Activated CD4-positive, alpha-beta T cell treated with anti-CD3 and anti-CD28 coated beads for 24 hours (primary cell): ENCODE measurements around the gene CD1D.
"Not testable (repeated sequence)": the region's sequence is repeated elsewhere in the genome, so short reads cannot be mapped to it uniquely, and the experiment has no call there.

Source experiments
- DNase-seq, 2 donors: peaks; one replicate each; pipeline ENCODE4 v3.0.0-alpha.2; 2020; ENCODE audit warnings: low read depth in 2 of 2

The CD1D gene

DNA sequence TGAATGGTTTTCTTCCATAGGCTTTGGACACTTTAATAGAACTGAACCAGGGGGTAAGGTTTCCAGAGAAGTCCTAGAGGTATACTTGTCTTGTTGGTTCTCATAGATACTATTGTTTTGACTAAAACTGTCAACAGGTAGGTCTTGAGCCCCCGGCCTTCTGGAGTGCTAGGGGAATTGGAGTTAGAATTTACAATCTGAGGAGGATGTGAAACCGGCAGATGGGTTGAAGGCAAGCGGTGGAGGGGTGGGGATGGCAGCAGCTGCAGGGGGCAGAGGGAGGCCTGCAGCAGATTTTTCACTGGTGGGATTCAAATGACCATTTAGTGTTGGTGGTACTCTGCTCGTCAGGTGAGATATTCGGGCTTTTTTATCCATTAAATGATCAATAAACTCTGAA lies 4.3 kb upstream of the CD1D start:
- DNase-seq: no peak

DNA sequence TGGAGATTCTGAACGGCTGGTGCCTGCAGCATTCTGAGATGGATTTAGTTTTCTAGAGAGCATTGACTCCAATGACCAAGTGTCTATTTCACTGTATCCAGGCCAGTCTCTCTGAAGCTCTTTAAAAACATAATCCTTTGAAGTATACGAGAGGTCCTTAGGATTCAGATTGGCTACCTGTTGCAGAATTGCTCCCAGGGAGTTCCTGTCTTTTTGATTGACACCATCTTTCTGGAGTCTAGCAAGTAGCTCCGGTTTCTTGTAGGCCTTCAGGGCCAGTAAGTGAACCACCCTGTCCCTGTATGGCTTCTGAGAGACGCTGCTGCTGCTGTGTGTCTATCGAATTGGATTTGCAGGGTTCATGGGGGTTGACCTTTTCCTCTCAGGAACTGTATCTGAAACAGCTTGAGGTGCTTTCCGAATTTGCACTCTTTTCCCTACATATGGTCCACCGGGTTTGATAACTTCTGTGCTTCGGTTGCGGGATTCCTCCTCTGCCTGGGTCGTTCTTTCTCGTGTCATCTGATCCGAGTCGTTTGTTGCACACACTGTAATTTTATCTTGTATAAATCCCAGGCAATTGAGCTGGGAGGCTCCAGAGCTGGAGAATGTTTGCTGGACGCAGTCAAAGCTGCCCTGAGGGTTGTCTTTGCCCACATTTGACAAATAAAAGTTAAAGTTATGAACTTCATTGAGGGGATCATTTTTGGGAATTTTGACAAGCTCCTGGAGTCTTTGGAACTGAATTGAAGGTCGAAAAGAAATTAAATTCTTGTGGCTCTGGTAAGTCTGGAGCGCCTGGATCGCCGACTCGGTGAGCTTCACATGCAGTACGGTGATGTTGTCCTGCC lies 3.6 kb upstream of the CD1D start:
- not testable (repeated sequence) for DNase-seq

DNA sequence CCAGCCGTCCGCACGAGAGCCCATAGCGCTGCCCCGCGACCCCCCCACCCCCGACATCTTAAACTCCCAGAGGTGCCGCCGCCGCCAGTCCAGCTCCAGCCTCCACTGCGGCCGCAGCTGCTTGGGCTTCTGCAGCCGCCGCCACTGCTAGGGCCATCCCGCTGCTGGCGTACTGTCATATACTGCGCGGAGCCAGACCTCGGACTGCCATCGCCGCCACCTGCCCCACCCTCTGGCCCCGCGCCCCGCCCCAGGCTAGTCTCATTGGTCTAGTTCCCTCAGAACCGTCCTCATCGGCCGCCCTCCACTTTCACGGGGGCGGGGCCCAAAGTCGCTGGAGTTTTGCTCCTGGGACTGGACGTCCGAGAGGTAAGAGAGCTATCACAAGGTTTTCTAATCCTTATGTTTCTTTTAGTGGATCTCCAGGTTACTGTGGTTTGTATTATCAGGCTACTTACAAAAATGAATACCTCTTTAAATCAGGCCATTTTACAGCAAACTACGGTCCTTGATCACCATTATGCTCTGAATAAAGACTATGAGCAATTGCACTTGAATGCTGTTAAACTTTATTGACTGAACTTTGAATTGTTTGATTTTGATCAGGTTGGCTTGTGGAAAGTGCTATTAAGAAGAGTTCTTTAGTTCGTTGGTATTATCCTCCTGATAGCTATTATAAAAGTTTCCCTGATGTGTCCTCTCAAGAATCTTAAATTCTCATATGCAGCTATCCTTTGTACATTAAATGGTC lies 2.8 kb upstream of the CD1D start:
- DNase-seq: no peak

DNA sequence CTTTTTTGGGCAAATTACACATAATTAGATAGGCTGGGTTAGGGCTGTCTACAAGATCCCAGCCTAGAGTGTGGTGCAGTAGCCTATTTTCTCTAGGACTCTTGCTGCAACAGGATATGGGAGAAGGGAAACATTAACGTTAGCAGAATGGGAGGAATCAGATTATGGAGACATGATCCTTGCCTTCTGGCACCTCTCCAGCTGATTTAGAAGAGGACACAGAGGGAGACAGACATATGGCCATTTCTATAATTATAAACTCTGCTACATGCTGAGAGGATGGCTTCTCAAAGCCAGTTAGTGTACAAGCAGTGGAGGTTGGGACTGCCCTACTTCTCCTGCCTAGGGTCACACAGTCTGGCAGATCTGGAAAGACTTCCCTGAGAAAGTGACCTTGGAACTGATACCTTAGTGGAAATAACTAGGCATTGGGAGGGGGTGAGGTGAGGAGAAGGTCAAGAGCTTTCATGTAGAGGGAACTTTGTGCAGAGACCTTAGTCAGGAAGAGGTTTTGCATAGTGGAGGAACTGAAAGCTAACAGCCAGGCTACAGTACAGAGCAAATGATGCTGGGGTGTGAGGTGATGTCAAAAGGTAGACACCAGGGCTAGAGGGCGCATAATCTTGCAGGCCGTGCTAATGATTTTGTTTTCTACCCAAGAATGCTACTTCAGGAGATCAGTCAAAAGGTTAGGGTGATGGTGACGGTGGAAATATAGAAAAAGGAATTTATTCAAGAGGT lies 1.2 kb upstream of the CD1D start:
- DNase-seq: no peak

DNA sequence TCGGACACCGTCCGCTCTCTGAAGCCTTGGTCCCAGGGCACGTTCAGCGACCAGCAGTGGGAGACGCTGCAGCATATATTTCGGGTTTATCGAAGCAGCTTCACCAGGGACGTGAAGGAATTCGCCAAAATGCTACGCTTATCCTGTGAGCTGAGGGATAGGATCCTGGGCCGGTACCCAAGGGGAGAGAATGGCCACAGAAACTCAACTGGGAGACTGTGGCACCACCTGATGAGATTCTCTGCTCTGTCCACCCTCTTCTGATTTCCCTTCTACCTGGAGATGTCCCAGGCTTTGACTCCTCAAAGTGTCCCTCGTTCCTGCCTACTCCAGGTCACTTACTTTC lies 855 bp downstream of the CD1D start:
- DNase-seq: no peak

DNA sequence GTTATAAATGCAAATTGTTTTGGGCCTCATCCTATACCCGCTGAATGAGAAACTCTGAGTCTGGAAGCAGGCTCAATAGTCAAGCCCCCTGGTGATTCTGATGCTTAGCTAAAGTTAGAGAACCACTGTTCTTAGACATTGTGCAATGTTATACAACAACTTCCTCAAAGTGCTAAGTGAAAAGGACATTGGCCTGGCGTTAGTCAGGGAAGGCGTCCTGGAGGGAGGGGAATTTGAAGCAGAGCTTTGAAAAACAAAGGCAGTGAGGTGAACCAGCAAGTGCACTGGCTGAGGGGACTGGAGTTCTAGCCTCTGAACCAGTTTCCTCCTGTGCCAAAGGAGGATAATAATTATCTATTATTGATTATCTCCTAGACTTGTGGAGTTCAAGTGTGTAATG lies 5.1 kb downstream of the CD1D start:
- DNase-seq: no peak

DNA sequence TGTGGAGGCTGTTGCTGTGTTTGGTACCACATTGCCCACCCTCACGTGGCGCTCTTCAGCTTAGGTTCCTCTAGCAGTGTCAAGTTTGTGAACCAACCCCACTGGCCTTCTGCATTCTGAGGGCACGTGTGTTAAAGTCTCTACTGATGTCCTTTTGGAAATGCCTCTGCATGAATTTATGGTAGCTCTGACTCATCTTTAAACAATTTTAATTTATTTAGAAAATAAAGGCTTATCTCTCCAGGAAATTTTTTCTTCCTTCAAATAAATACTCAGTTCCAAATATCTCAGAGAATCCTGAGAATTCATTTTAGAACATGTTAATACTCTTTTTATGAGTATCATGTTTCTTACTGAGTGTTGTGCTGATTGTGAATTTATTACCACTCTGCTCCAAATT lies 5.5 kb downstream of the CD1D start:
- DNase-seq: no peak

DNA sequence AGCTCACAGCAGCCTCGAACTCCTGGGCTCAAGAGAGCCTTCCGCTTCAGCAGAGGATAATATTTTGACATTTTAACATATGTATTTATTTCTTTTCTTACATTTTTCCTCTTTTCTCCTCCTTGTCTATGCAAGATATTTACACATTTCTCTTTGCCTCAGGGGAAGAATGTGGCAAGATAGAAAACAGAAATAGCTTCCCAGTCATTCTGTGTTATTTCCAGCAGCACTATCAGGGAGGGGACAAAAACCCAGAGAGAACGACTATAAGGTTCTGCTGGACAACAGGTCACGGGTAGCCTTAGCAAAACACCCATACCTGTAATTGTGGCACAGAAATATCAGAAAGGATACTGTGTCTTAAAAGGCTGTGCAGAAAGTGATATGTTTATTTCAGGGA lies 7.9 kb downstream of the CD1D start:
- DNase-seq: no peak

DNA sequence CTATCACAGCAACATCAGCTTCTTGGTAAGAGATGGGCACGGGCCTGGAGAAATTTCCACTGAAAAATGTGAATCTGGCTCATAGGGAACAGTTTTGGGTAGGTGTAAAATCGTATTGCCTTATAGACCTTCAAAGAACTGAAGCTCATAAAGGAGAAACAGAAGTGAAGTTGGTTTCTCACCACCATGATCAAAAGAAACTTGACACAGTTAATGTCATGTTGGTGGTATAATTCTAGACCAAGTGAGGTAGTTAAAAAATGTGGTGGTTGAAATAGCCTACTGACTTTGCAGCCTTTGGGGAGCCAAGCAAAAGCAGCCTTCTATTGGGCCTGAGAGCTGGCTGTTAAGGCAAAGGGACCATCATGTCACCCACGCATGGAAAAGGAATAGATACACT lies 8.9 kb downstream of the CD1D start:
- DNase-seq: no peak

DNA sequence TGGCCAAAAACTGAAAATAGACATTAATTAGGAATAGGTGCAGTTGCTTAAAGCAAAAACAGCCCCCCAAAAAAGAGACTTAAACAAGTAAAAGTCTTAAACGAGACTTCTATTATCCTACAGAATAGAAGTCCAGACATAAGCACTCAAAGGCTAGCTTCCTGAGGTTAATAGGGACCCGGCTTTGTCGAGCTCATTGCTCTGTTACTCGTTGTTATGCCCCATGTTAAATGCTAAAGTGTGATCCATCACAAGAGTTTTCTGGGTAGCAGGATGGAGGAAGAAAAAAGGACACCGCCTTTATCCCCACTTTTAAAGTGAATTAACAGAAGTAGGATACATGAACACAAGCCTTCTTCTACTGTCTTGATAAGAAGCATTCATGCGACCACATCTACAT lies 10.6 kb downstream of the CD1D start:
- DNase-seq: no peak

DNA sequence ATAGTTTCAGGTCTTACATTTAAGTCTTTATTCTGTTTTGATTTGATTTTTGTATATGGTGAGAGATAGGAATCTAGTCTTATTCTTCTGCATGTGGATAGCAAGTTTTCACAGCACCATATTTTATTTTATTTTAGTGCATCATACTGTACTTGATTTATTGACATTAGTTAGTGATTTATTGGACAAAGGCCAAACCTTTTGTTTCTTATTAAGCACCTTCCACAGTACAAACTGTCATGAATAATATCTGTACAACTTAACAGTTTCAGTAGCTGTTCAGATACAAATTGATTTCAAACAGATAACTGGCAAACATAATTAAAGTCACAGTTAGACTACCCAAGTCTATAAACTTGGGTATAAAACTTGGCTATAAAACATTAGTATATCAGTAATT lies 15.8 kb downstream of the CD1D start:
- no peak for DNase-seq

DNA sequence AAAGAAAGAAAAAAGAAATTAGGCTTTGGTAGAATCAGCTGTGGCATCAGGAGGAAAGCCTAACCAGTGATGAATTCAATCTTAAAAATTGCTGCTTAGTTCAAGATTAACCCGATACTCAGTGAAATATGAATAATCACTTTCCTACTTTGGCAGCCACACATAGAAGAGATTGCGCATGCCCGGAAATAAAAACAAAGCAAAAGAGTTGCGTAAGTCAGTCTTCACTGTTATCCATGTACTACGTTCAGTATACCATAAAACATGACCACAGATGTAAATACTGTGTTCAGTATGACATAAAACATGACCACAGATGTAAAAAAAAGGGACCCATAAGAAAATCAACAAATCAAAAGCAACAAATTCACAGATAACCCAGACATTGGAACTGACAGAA lies 19.2 kb downstream of the CD1D start:
- DNase-seq: no peak

DNA sequence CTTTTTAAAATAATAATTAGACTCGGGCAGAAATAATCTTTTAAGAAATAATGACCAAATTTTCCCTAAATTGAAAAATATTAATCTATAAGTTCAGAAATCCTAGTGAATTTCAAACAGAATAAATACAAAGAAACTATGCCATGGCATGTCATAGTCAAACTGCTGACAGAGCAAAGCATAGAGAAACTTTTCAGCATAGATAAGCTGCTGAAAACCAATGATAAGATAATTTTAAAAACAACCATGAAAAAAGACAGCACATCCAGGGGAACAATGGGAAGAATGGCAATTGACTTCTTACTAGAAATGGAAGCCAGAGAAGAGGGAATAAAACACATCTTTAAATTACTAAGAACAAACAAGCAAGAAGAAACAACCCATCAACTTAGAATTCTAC lies 19.8 kb downstream of the CD1D start:
- no peak for DNase-seq

DNA sequence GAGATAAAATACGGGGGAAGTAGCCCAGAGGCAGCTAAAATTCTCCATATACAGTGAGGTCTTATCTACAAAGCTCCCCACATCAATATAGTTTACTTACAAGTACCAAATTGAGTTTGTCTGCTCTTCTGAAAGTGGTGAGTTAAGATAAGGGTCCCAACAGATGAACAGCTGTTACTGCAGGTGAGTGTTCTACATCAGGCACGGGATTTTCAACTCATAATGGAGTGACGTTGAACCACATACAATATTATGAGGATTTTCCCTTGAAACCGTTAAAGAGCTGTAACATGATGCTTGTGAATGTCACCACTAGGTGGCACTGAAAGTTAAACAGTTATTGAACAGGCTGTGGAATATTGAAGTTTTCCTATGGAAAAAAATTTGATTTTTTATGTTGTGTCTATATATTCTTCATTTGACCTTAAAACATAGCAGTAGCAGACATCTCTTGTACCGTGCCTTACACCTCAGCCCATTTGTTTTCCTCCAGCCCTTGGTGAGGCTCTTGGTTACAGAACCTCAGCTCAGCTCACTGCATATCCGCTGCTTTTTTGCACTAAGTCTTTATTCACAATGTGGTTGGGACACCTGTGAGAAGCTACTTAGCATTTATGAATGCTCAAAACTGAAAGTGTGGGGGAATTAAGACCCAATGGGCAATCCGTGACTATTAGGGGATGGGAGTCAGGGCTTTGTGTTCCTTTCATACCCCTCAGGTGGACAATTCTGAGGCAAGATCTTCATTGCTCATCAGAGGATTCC lies 23.2 kb downstream of the CD1D start:
- DNase-seq: no peak

DNA sequence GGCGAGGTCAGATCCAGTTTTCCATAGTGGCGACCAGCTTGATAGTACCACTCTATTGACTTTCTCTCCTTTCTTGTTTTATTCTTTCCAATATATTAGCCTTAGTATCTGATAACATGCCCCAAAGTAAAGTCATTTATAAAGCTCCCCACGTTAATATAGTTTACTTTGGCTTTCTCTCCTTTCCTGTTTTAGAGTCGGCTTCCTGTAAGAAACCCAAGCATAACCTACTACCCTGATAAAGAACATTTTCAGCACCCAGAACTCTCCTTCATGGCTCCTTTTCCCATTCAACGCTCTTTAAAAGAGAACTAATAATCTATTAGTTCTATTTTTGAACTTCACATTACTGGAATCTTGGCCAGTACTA lies 23.7 kb downstream of the CD1D start:
- no peak for DNase-seq

DNA sequence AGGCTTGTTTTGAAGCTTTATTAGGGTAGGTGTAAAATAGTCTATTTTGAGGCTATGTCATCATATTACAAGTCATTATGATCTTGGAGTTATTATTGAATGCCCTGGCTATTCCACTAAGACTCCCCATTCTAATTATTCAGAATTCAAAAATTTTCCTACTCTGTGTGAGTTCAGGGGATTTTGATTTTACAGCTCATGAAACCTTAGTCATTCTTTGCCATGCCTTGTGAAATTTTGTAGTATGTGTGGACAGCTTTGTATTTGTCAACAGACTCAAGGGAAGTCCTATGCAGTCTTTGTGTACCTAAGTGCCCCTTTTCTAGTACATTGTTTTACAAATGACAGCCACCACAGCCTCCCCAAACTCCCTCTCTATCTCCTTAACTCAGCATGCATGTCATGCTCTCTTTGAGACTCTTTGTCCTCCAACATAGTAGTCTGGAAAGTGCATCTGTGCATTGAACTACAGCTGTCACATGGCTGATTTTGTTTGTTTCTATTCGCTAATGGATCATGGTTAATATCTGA lies 28.0 kb downstream of the CD1D start:
- DNase-seq: no peak

DNA sequence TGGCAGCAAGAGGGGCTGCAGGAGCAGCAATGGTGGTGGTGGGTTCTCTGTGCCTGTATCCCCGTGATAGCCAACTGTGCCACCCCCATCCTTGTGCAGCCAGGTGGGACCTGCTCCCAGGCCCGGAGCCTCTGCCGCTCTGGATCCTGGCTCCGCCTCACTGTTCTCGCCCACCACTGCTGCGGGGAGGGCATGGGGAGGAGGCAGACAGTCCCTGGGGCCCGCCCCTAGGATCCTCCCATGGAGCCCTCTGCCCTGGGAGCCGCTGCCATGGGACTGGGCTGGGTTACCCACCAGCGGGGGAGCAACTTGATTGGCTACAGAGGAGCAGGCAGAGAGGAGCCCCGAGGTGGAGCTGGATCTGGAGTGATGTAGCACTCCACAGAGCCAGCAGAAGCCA lies 31.6 kb downstream of the CD1D start:
- DNase-seq: no peak

DNA sequence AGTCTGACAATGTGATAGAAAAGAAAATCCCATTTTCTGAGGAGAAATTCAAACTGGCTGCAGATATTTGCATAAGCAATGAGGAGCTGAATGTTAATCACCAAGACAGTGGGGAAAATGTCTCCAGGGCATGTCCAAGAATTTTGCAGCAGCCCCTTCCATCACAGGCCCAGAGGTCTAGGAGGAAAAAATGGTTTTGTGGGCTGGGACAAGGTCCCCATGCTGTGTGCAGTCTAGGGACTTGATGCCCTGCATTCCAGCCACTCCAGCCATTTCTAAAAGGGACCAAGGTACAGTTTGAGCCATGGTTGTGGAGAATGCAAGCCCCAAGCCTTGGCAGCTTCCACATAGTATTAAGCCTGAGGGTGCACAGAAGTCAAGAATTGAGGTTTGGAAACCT lies 42.8 kb downstream of the CD1D start:
- not testable (repeated sequence) for DNase-seq

DNA sequence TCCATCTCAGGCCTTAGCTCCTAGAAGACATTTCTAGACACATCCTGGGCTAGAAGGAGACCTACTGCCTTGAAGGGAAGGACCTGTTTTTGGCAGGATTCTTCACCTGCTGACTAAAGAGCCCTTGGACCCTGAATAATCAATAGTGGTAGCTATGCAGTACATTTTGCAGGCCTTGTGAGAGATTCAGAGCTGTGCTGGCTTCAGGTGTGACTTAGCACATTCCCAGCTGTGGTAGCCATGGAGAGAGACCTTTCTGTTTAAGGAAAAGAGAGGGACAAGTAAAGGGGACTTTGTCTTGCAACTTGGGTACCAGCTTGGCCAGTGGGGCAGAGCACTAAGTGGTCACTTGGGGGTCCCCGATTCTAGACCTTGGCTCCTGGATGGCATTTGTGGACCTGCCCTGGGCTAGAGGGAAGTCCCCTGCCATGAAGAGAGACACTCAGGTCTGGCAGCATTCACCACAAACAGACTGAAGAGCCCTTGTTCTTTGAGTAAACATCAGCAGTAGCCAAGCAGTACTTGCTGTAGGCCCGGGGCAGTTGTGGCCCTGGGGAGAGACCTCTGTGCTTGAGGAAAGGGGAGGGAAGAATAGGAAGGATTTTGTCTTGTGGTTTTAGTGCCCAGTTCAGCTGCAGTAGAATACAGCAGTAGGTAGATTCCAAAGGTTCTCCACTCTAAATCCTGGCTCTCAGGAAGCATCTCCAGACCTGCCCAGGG lies 47.4 kb downstream of the CD1D start:
- no peak for DNase-seq
